Measurements from ENCODE around the gene SRP14.

The SRP14 gene

DNA sequence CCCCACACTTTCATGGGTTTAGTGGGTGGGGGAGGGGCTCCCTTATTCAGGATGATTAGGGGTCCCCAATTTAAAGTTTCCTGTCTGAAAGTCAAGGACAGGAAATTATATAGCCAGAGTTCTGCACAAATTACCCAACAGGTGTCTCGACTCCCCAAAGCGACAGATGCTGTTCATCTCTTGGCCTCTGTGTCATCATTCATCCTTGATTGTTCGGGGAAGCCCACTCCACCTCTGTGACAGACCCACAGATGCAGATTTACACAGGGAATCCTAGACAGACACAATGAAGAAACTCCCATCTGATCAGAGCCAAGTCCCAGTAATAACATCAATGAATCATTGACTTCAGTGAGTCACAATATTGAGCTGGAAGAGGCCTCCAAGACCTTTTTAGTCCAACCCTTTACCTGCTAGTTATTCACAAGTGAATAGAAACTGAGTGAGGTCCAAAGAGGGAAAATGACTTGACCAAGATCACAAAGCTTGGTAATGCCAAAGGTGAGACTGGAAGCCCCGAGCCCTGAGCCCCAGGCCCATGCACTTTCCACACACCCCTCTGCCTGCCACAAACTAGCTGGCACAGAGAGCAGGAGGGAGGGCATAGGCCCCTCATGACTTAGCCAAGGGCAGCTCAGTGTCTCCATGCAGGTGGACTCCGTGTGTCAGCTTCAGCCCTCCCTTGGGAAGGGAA lies 7.9 kb upstream of the SRP14 start:
- TF ChIP-seq, protein P1, sequence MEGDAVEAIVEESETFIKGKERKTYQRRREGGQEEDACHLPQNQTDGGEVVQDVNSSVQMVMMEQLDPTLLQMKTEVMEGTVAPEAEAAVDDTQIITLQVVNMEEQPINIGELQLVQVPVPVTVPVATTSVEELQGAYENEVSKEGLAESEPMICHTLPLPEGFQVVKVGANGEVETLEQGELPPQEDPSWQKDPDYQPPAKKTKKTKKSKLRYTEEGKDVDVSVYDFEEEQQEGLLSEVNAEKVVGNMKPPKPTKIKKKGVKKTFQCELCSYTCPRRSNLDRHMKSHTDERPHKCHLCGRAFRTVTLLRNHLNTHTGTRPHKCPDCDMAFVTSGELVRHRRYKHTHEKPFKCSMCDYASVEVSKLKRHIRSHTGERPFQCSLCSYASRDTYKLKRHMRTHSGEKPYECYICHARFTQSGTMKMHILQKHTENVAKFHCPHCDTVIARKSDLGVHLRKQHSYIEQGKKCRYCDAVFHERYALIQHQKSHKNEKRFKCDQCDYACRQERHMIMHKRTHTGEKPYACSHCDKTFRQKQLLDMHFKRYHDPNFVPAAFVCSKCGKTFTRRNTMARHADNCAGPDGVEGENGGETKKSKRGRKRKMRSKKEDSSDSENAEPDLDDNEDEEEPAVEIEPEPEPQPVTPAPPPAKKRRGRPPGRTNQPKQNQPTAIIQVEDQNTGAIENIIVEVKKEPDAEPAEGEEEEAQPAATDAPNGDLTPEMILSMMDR (IDR thresholded peaks at IDR 0.05; ENCODE audit: extremely low read depth, missing control alignments), result no peak
- DNase-seq (ENCODE audit: low spot score), result no peak

DNA sequence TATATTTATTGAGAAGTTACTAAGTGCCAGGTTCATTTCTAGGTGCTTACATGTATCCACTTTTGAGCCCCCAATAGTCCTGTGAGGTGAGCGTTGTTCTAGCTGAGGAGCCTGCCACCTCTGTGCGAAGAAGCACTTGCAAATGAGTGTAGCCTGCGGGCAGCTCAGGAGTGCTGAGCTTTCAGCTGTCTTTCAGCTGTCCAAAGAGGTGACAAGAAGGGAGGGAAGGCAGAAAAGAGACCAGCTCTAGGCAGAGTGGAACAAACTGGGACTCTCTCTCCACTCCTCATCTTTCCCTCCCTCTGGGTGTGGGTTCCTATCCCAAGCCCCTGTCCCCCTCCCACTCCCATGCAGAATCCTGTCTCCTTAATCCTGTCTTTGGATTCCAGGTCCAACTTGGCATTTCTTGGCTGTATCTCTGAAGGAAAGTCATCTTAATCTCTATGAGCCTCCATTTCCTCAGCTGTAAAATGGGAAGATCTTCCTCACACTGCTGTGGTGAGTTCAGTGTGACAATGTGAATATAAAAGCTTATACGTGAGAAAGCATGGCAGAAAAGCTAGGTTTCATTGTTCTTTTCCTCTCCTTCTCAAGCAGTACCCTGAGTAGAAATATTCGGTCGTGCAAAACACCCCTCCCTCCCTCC lies 6.7 kb upstream of the SRP14 start:
- TF ChIP-seq, protein P1 (IDR thresholded peaks at IDR 0.05; ENCODE audit: extremely low read depth, missing control alignments), result no peak
- no peak for DNase-seq (ENCODE audit: low spot score)

DNA sequence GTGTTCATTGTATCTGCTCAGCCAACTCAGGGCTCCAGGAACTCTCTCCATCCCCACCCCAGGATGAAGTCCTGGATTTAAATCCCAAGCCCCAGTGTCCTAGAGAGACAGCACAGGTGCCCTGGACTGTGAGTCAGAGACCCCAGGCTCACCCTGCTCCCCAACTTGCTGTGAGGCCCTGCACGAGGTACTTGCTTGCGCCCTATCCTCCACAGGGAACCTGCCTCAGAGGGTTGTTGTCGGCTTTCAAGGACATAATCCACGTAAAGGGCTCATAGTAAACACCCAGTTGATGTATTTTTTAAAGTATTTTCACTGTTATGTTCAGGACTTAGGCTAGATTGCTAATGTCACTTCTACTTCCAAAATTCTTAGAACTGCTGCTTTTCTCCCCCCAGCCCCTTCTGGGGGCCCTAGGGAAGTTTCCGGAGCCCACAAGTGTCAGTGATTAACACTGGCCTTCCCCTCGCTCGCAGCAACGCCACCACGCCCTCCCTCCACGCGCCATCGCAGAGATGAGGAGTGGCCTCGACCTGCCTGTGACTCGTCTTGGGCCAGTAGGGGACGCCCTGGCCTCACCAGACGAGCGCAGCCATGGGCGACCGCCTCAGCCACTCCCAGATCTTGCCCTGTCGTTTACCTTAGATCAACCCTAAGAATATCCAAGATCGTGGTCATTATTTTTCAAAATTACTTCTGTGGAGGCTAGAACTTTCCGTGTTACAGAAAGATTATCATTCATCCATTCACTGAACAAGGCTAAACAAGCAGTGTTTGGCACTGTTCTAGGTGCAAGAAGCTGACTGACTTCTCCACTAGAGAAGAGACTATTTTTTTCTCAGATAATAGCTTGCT lies 6.0 kb upstream of the SRP14 start:
- peak; percentile 88 for DNase-seq (ENCODE audit: low spot score)
- TF ChIP-seq, protein P1 (IDR thresholded peaks at IDR 0.05; ENCODE audit: extremely low read depth, missing control alignments), result peak; percentile 99

DNA sequence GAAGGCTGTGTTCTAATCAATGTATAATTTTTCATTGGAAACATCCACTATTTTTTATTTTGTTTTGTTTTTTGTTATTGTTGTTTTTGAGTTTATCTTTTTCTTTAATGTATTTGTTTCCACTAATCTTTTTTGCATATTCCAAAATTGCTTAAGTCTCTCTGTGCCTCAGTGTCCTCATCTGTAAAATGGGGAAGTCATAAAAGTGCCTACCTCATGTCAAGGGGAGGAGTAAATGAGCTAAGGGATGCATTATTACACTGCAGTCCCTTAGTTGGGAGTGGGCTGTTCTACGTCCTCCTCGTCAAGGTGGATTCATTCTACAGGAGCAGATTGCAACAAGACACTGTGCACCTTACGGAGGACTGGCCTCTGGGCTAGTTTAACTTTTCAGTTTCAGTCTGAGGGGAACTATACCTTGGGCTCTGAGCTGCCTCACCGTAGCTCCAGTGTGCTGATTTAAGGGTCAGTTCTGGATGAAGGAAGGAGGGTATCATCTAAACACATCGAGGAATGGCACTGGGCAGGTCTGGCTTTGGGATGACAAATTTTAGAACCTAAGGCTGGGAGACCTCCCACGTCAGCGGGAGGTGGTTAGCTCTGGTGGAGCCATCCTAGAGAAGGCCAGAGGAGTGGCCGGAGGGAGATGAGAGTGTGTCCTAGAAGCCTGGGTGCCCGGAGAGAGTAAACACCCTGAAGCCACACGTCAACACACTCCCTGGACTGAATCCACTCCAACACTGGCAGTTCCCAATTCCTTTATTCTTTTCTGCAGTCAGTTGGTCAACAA lies 5.1 kb upstream of the SRP14 start:
- TF ChIP-seq, protein P1 (IDR thresholded peaks at IDR 0.05; ENCODE audit: extremely low read depth, missing control alignments), result no peak
- no peak for DNase-seq (ENCODE audit: low spot score)

DNA sequence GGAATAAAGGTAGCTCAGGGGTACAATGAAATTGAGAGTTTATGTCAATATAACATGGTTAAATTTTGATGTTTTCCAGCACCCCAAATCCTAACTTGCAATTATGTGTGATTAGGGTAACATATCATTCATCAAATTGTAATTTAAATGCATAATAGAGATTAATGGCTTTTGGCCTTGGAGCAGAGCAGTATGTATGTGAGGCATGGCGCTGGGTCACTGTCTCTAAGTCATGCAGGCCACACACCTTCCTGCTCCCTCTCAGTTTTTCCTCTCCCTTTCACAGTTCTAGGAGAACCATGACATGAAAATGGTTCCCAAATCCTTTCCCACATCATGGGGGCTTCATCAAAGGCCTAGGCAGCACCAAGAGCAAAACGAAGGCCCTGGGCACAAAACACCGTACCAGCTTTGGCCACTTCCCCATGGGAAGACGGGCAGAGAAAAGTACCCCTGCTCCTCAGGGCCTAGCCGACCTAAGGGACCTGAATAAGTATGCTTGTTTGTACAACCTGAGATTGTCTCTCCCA lies 3.9 kb upstream of the SRP14 start:
- no peak for DNase-seq (ENCODE audit: low spot score)
- TF ChIP-seq, protein P1 (IDR thresholded peaks at IDR 0.05; ENCODE audit: extremely low read depth, missing control alignments), result no peak

DNA sequence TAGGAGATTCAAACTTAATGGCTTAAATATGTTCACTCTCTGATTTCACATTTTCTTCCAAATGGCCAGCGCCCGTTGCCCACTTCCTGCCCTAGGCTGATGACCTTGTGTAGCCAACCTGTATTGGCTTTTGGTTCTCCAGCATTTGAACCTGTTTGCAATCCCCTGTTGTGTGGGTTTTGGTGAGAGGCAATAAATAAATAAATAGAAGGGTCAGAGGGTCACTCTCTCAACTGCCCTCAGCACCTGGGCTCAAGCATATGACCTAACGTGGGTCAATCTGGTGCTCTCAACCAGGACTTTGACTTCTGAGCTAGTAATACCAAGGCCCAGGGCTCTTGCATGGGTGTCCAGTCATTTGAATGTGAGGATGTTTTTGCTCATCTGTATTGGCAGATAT lies 1.8 kb upstream of the SRP14 start:
- TF ChIP-seq, protein P1 (IDR thresholded peaks at IDR 0.05; ENCODE audit: extremely low read depth, missing control alignments), result no peak
- DNase-seq (ENCODE audit: low spot score), result no peak

All from GM20000 (cell line).